ENCODE measurements around the gene ABHD12. TPM values are rescaled to one million over a fixed set of nuclear protein-coding genes. Genes with fewer than 3 reads are reported as not detected.
"Not testable (repeated sequence)": the region's sequence is repeated elsewhere in the genome, so short reads cannot be mapped to it uniquely, and the experiment has no call there.

Gene ABHD12
- total RNA-seq, 1 experiment from 2014 or later = 22.4 TPM

- no peak for DNase-seq (ENCODE audit: low read depth)
Observed at GRCh38 chr20:25353747-25354705, 36.6 kb downstream of the ABHD12 start.

- DNase-seq (ENCODE audit: low read depth) = no peak
Observed at GRCh38 chr20:25353353-25353746, 37.3 kb downstream of the ABHD12 start.

- DNase-seq (ENCODE audit: low read depth) = no peak
Observed at GRCh38 chr20:25352746-25353145, 37.9 kb downstream of the ABHD12 start.

GRCh38 chr20:25351024-25351360 is 39.6 kb downstream of the ABHD12 start:
- no peak for DNase-seq (ENCODE audit: low read depth)

- DNase-seq (ENCODE audit: low read depth) = no peak
Observed at GRCh38 chr20:25346349-25346748, 44.3 kb downstream of the ABHD12 start.

GRCh38 chr20:25345721-25346120 is 44.9 kb downstream of the ABHD12 start:
- DNase-seq (ENCODE audit: low read depth) = no peak

- DNase-seq (ENCODE audit: low read depth) = no peak
Observed at GRCh38 chr20:25344634-25345033, 46.0 kb downstream of the ABHD12 start.

- no peak for DNase-seq (ENCODE audit: low read depth)
Observed at GRCh38 chr20:25341716-25342680, 48.6 kb downstream of the ABHD12 start.

- DNase-seq (ENCODE audit: low read depth) = no peak
Observed at GRCh38 chr20:25340380-25340779, 50.3 kb downstream of the ABHD12 start.

- DNase-seq (ENCODE audit: low read depth) = no peak
Observed at GRCh38 chr20:25339608-25340007, 51.0 kb downstream of the ABHD12 start.

- no peak for DNase-seq (ENCODE audit: low read depth)
Observed at GRCh38 chr20:25338112-25339023, 52.3 kb downstream of the ABHD12 start.

- peak; percentile 16 for DNase-seq (ENCODE audit: low read depth)
Observed at GRCh38 chr20:25336561-25337422, 53.8 kb downstream of the ABHD12 start.

- DNase-seq (ENCODE audit: low read depth) = not testable (repeated sequence)
Observed at GRCh38 chr20:25334972-25335371, 55.7 kb downstream of the ABHD12 start.

- no peak for DNase-seq (ENCODE audit: low read depth)
Observed at GRCh38 chr20:25328954-25329498, 61.6 kb downstream of the ABHD12 start.

- DNase-seq (ENCODE audit: low read depth) = no peak
Observed at GRCh38 chr20:25327521-25328235, 63.0 kb downstream of the ABHD12 start.

- DNase-seq (ENCODE audit: low read depth) = no peak
Observed at GRCh38 chr20:25325997-25326396, 64.6 kb downstream of the ABHD12 start.

GRCh38 chr20:25325073-25325472 is 65.6 kb downstream of the ABHD12 start:
- DNase-seq (ENCODE audit: low read depth) = no peak

- DNase-seq (ENCODE audit: low read depth) = no peak
Observed at GRCh38 chr20:25324412-25324811, 66.2 kb downstream of the ABHD12 start.

- no peak for DNase-seq (ENCODE audit: low read depth)
Observed at GRCh38 chr20:25323496-25324246, 67.0 kb downstream of the ABHD12 start.

All from Daoy (cell line).